Epithelial cell of prostate (primary cell): ENCODE data around the gene FAM229A.

Experiments used
- DNase-seq: peaks from one replicate; pipeline ENCODE4 v3.0.0-alpha.2; 2011; ENCODE audit warnings: low read depth, low spot score
- H3K27ac ChIP-seq: fragments of 450-650 bp; 2 replicates; pipeline ENCODE4 v1.5.1; 2017; ENCODE audit warnings: mild to moderate bottlenecking

FAM229A gene

GRCh38 chr1:32351399-32352238 lies 10.7 kb downstream of the FAM229A start:
- no peak for DNase-seq
- H3K27ac ChIP-seq = peak overlapping the region; percentile 65

GRCh38 chr1:32350785-32351398 lies 11.4 kb downstream of the FAM229A start:
- no peak for DNase-seq
- H3K27ac ChIP-seq = peak overlapping the region; percentile 65

DNA sequence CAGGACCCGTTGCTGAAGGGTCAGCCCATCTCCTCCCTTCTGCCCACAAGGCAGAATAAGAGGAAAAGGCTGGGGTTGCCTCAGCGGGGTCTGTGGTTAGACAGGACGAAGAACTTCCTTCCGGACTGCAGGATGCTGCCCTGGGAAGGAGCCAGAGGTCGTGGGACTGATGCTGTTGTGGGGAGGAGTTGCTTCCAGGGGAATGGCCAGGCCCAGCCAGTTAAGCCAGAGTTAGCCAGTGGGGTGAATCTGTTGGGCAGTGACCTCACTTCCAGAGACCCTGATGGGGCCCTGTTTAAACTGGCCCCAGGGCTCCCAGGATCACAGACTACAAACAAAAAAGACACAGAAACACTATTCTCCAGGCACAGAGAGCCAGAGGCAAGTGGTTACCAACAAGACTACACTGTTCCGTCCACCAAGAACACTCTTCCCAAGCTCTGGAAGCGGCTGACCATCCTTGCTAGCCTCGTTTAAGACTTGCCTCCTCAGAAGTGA lies 13.0 kb downstream of the FAM229A start:
- DNase-seq = no peak
- H3K27ac ChIP-seq = no peak overlapping the region

DNA sequence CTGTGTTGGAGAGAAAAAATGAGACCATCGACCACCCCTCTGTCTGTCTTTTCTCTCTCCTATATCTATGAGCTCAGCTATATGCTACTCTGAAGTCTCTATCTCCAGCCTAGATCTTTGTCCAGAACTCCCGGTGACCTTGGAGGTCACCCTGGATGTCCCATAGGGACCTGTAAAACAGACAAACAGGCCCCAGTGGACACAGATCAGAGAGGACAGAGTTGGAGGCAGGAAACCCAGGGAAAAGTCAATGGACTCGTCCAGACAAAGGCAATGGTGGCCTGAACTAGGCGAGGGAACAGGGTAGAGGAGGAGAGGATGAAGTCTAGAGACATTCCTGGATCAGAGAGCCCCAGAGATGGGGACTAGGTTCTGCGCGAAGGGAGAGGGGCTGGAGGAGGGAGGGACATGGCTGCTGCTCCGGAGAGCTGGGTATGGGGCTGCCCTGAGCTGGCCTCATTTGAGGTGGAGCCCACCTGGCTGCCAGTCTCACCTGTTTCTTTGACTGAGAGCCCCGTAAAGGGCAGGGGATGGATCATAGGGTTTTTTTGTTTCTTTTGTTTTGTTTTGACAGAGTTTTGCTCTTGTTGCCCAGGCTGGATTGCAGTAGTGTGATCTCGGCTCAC lies 15.6 kb downstream of the FAM229A start:
- no peak for DNase-seq
- H3K27ac ChIP-seq = no peak overlapping the region

- no peak for DNase-seq
- H3K27ac ChIP-seq = no peak overlapping the region
These were observed 16.9 kb downstream of the FAM229A start for GRCh38 chr1:32345289-32345827.

DNA sequence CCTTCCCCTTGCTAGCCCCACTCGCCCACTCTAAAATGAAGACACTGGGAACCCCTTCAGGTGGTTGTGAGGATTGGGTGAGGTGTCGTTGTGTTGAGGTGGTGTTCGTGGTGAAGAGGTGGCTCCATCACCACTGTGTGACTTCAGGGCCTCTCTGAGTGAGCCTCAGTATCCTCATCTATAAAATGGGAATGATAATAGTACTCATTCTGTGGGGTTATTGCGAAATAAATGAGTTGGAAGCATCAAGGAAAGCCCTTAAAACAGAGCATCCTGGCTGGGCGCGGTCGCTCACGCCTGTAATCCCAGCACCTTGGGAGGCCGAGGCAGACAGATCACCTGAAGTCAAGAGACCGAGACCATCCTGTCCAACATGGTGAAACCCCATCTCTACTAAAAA lies 19.6 kb downstream of the FAM229A start:
- DNase-seq = no peak
- no peak overlapping the region for H3K27ac ChIP-seq

DNA sequence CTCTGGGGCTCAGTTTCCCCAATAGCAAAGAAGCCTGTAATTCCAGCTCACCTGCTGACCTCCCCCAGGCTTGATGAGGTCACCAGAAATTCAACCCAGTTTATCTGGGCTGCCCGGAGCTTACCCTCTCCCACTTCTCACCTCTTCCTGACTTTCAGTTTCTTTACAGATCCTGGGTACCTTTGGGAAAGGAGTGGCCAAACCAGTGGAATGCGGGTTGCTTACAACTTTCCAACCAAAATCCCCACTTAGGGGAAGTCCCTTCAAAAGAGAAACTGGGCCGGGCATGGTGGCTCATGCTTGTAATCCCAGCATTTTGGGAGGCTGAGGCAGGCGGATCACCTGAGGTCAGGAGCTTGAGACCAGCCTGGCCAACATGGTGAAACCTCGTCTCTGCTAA lies 20.3 kb downstream of the FAM229A start:
- H3K27ac ChIP-seq = no peak overlapping the region
- DNase-seq = no peak

DNA sequence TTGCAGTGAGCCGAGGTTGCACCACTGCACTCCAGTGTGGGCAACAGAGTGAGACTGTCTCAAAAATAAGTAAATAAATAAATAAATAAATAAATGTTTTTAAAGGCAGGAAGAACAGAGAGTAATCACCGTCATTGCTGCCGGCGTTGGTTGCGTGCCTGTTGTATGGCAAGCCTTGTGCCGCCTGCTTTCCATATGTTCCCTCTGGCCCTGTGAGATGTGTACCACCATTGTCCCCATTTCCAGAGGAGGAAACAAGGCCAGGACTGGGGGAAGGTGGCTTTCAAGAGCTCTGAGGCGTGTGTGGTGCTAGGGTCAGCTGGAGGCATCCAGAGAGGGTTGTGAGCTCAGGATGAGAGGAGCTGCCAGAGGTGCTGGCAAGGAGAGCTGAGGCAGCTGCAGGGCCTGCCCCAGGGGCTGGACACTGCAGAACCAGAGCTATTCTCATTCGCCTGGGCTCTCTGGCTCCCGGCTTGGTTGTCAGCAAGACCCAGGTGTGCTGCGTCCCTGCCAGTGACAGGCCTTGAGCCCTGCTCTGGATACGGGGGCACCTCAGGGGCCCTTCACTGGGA lies 21.0 kb downstream of the FAM229A start:
- H3K27ac ChIP-seq = no peak overlapping the region
- DNase-seq = no peak

DNA sequence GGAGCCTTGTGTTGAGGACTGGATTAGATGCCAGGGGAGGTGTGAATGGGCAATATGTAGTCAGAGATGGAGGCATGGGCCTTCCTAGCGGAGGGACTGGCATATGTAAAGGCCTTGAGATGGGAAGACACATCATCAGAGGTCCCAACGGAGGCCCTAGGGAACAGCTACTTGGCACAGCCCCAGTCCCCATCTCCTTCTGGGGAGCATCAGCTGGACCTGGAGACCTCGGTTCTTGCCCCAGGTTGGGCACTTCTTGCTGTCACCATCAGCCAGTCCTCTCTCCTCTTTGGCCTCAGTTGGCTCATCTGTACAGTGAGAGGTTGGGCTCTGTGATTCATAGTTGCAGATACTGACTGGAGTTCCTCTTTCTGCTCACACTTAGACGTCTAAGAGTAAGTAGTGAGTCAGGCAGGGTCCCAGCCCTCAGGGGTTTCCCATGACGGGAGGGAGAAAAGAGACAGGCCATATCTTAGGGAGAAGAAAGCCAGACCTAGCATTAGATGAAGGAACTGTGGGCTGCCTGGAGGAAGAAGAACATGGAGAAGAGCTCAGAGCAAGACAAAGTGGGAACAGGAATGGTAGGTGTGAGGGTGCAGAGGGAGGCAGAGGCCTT lies 22.8 kb downstream of the FAM229A start:
- peak; percentile 75 for DNase-seq
- H3K27ac ChIP-seq = peak overlapping the region; percentile 31

DNA sequence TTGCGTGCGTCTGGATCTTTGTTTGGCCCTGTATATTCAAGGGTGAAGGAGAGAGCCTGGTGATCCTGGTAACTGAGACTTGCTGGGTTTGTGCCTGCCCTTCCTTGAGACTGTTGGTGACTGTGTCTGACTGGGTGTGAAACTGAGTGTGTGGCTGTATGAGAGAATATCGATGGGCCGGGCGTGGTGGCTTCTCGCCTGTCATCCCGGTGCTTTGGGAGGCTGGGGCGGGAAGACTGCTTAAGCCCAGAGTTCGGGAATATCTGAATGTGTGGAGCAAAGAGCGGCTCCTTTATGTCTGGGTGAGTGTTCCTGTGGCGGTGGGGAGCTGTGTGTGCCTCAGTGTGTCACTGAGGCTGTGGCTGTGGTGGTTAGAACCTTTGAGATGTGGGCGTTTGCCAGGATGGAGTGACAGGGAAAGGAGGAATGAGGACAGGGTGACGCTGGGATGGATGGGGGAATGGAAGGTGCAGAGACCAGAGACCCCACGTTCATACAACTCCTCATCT lies 23.6 kb downstream of the FAM229A start:
- H3K27ac ChIP-seq = peak overlapping the region; percentile 31

DNA sequence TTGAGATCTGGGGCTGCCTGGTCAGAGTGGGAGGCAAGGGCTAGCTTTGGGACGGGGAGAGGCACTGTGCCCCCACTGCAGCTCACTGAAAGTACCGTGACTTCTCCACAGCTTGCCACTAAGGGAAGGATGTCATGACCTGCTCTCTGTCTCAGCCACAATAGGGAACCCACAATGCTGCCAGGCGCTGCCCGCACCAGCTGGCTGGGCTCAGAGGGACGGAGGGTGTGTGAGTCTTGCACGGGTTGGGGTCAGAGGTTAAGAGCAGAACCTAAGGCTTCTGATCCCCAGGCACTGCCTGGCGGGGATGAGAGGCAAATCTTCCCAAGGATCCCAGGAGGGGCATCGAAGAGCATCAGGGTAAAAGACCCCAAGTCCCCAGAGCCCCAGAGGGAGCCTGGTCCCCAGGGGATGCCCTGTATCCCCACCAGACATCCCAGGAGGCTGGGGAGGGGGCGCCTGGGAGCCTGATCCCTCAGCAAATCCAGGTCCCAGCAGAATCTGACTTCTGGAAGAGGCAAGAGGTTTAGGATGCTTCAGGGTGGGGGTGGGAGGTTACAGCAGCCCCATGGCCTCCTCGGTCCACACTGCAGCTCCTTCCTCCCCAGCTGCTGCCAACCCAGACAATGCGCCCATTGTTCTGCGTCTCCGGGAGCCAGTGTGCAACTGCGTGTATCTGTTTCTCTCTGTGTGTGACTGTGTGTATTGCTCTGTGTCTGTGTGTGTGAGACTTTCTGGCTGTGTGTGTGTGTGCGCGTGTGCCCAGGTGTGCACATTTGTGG lies 24.2 kb downstream of the FAM229A start:
- DNase-seq = peak; percentile 26
- peak overlapping the region; percentile 31 for H3K27ac ChIP-seq

More for the DNA sequence above, 23.6 kb downstream of the FAM229A start:
- no peak for DNase-seq

DNA sequence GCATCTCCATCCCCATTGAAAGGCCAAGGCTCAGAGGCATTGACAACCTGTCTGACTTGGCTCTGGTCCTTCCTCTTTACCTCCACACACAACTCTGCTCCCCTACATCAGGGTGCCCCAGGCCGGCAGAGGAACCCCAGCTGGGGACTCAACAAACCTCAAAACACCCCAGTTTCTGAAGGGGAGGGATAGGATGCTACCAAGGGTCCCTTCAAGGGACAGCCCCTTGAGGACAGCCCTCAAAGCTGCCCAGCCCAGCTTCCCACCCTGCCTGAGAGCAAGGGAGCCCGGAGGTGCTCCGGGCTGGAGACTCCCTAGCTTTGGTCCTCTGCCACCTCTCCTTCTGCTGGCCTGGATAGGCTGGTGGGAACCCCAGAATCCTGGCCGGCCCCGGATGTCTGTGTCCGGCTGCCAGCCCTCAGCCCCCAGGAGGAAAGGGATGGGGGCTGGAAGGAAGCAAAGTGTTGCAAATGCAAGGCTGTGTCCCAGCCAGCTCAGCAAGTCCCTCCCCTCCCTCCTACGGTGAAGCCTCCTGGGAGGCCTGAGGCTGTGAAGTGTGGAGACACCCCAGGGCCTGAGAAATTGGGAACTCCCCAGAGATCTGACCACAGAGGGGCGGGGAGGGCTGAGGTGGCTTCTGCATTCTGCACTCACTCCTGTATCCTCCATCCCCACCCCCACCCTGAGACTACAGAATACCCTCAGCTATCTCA lies 25.2 kb downstream of the FAM229A start:
- peak; percentile 41 for DNase-seq
- H3K27ac ChIP-seq = no peak overlapping the region

DNA sequence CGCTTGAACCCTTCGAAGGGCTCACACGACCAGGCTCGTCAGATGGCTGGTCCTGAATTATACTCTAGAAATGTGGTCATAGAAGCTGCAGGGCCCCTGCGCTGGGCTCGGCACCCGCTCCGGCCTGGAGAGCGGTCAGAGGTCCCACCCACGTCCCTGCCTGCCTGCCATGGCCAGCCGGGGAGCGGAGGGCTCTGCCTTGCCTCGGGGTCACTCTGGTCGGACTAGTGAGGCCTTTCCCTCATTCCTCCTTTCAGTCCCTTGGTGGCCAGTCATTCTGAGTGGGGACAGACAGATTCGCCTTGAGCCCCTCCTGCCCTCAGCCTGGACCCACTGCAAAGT lies 25.7 kb downstream of the FAM229A start:
- DNase-seq = no peak
- no peak overlapping the region for H3K27ac ChIP-seq

GRCh38 chr1:32335790-32336590 lies 26.3 kb downstream of the FAM229A start, which contains the start of gene MARCKSL1:
TSS of gene MARCKSL1 (minus strand) at chr1:32336233. CDS start at chr1:32336033, 200 bp downstream.
- no peak for DNase-seq
- no peak within 1 kb of the TSS for H3K27ac ChIP-seq

- no peak for DNase-seq
- no peak overlapping the region for H3K27ac ChIP-seq
These were observed 26.8 kb downstream of the FAM229A start for GRCh38 chr1:32335535-32335789.

DNA sequence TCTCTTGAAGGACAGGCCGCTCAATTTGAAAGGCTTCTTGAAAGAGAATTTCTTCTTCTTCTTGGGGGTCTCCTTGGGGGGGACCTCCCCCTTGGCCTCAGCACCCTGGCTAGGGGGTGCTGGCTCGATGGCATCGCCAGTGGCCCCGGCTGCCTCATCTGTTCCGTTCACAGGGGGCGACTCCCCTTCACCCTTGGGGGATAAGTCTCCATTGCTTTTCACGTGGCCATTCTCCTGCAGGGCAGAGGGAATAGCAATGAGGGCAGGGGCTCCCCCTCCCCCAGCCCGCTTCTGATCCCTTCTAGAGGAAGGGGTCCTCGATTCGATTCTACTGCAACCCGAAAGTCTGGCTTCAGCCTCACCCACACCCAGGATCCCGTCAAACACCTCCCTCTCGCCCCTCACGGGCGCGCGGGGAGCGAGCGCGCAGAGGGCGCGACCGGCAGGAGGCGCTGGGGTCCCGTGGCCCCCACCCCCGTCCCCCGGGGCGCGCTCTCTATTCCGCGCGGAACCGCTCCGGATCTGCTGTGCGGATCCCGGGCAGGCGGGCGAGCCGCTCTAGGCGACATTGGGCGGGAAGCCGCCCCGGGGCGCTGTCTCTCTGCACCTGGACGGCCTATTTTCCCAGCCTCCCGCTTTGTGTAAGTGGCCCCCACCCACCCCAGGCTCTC lies 27.3 kb downstream of the FAM229A start:
- H3K27ac ChIP-seq = no peak overlapping the region

DNA sequence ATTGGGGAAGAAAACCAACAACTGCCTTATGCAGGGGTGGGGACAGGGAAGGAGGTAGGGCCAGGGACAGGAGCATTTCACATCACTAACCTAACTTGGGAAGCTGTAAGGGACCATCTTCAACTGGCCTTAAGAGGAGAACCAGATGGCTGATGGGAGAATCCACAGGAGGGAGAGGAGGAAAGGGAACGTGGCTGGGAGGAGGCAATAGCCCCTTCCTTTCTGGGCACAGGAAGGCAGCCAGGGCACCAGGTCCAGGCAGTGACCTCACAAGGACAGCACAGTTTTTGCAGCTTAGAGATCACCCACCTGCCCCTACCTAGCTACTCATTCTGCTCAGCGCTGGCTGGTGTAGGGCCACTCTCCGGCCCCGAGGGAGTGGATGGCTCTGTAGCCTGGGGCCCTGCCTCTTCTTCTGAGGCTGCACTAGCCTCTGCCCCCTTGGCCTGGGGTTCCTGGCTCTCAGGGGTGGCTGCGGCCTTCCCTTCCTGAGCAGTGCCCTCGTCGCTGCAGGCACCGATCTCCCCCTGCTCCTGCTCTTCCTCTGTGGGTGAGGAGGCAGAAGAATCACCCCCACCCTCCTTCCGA lies 27.9 kb downstream of the FAM229A start:
- no peak for DNase-seq
- H3K27ac ChIP-seq = no peak overlapping the region

More for the DNA sequence above, 27.3 kb downstream of the FAM229A start:
- DNase-seq = no peak
